Ramos (cell line): ENCODE data around the gene SPTLC3.

Experiments used
- in situ Hi-C: fragments of 300-500 bp; cut with MboI; formaldehyde crosslinking; loops from one replicate; pipeline ENCODE4 v1.14.3; 2022; ENCODE audit warnings: low sequenced_read_pairs; ENCODE audit not compliant: unreplicated experiment

The SPTLC3 gene

DNA sequence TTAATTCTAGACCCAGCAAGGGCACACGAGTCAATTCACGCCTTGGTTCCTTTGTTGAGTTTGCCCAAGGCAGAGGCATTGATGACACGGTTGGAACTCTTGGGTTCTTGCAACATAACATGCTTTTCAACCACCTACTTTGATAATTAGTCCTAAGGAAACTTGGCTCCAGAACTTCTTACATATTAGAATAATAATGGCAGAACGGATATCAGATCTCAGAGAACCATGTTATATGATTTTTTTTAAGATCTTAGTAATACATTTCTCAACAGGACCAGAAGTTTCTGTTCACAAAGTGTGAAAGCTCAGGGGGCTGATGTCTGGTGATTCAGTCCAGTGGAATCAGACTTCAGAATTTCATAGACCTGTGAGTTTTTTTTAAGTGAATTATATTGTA lies 19.2 kb downstream of the SPTLC3 start:
- in situ Hi-C loops = loop anchor here (25.0 kb wide), 1 partner anchor 109 kb away; no protein-coding TSS in a partner anchor

GRCh38 chr20:13028673-13029072 lies 19.9 kb downstream of the SPTLC3 start:
- in situ Hi-C loops = loop anchor here (25.0 kb wide), 1 partner anchor 109 kb away; no protein-coding TSS in a partner anchor

- in situ Hi-C loops = loop anchor here (25.0 kb wide), 1 partner anchor 107 kb away; no protein-coding TSS in a partner anchor
Observed at GRCh38 chr20:13029687-13030375, 21.1 kb downstream of the SPTLC3 start.

DNA sequence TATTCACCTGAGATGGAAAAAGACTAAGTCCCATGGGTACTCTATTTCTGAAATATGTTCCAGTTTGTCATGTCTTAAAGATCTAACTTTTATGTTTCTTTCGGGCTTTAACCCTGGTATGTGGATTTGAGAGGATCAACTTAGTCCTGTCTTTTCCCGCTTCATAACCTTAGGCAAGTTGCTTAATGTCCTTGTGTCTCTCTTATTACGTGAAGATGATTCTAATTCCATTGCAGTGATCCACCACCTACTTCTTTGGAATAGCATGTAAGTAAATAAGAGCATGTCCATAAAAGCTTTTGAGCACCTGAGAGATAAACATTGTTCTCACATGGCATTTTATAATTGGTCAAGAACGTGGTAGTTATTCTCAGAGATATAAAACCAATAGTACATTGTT lies 23.0 kb downstream of the SPTLC3 start:
- in situ Hi-C loops = loop anchor here (25.0 kb wide), 1 partner anchor 106 kb away; no protein-coding TSS in a partner anchor

- in situ Hi-C loops = loop anchor here (25.0 kb wide), 1 partner anchor 103 kb away; no protein-coding TSS in a partner anchor
Observed at GRCh38 chr20:13034115-13034514, 25.3 kb downstream of the SPTLC3 start.

DNA sequence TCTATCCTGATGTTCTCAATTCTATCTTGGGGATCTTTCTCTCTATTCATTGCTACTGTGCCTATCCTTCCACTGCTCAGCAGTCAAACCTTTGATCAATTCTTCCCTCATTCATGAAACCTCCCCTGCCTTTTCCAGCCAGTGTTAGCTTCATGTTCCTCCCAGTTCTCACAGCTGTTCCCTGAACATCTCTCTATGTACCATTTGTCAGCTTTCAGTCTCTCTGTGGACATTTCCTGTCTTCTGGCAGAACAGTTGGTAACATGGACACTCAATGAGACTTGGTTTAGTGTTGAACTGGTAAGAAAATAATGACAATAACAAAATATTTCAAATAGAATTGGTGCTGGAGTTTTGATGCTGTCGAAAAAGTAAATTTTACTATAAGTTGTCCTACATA lies 26.2 kb downstream of the SPTLC3 start:
- in situ Hi-C loops = loop anchor here (25.0 kb wide), 1 partner anchor 102 kb away; no protein-coding TSS in a partner anchor

DNA sequence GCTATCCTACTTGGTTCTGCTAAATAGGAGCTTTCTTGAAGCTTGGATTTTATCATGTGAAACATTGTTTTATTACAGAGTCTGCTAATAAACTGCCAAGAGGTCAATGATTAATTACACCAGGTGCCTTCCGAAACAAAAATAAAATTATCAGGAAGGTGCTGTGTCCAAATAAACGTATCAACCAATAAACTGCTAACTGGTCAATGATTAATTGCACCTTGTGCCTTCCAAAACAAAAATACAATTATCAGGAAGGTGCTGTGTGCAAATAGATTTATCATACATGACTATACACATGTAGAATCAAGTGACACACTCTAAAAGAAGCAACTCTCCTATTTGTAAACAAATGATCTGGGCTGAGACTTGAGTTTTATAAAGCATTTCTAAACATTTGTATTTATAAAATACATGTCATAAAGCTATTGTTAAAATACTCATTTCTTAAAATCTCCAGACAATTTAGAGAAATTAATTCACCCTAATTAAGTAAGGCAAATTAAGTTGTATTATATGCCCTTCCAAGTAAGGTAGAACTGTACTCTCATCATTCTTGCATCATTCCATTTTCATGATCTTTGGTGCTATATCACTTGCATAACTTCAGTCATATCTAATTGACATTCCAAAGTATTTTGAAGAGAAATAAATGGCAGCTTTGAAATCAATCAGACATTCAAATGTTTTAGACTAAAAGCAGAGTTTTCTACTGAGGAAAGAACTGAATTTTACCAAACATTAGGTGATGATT lies 26.8 kb downstream of the SPTLC3 start:
- in situ Hi-C loops = loop anchor here (25.0 kb wide), 1 partner anchor 102 kb away; no protein-coding TSS in a partner anchor

GRCh38 chr20:13037727-13038126 lies 29.0 kb downstream of the SPTLC3 start:
- in situ Hi-C loops = loop anchor here (25.0 kb wide), 1 partner anchor 100 kb away; no protein-coding TSS in a partner anchor

DNA sequence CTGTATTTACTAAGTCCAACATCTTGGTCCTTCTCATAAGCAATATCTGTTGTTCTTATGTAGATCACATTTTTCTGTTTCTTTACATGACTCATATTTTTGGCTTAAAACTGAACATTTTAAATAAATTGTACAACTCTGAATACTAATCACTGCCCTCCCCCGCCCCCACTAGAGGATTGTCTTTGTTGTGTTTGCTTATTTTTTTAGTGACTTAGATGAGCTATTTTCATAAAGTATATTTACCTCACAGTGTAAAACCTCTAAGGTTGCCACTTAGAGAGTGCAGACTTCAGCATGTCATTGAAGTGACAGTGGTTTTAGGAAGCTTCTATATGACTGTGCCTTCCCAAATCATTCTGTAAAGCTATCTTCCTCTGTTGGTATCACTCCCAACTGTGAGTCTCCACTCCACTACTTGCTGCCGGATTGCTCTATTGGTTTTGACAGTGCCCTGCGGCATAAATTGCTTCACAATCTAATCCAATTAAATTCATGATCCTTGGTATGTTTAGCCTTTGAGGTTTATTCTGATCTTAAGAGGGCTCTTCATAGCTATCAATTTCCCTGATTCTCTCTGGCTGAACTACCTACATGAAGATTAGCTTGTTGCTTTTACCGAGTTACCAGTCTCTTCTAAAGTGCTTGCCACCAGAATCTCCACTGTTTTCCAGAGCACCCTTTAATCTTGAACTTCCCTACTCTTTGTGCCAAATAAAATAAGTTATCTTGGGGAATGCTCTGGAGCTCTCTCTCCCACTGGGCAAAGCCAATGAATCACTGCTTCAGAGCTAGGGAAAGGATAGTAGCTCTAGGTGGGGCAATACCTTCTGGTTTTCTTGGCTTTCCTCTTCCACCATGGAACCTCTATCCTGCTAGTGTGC lies 33.0 kb downstream of the SPTLC3 start:
- in situ Hi-C loops = loop anchor here (25.0 kb wide), 1 partner anchor 95 kb away; no protein-coding TSS in a partner anchor

GRCh38 chr20:13042458-13042794 lies 33.7 kb downstream of the SPTLC3 start:
- in situ Hi-C loops = loop anchor here (25.0 kb wide), 1 partner anchor 95 kb away; no protein-coding TSS in a partner anchor

- in situ Hi-C loops = loop anchor here (25.0 kb wide), 1 partner anchor 91 kb away; no protein-coding TSS in a partner anchor
Observed at GRCh38 chr20:13046409-13046808, 37.6 kb downstream of the SPTLC3 start.

- in situ Hi-C loops = no loop called here
Observed at GRCh38 chr20:13054011-13054410, 45.2 kb downstream of the SPTLC3 start.

DNA sequence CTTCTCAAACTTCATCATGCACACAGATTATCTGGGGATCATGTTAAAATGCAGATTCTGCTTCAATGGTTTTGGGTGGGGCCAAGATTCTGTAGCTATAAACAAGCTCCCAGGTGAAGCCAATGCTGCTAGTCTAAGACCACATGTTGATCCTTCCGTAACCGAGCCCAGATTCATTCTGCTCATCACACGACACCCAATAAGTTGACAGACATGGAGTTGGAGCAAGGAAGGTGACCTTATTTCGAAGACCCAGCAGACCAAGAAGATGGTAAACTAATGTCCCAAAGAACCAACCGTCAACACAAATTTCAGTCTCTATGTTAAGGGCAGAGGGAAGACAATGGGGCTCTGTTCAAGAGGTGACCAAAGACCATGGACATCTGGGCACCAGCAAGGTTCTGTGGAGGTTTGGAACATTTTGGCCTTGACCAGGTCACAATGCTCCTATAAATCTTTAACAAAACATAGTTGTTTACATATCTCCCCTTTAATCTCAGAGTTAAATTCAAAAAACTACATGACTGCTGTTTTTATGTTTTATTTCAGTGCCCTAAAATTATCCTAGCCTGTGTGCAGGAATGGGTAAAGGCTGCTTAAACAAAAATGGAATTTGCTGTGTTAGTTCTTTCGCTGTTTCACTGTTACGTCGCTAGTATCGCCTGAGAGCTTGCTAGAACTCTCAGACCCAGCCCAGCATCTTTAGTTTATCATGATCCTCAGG lies 50.1 kb downstream of the SPTLC3 start:
- in situ Hi-C loops = no loop called here

DNA sequence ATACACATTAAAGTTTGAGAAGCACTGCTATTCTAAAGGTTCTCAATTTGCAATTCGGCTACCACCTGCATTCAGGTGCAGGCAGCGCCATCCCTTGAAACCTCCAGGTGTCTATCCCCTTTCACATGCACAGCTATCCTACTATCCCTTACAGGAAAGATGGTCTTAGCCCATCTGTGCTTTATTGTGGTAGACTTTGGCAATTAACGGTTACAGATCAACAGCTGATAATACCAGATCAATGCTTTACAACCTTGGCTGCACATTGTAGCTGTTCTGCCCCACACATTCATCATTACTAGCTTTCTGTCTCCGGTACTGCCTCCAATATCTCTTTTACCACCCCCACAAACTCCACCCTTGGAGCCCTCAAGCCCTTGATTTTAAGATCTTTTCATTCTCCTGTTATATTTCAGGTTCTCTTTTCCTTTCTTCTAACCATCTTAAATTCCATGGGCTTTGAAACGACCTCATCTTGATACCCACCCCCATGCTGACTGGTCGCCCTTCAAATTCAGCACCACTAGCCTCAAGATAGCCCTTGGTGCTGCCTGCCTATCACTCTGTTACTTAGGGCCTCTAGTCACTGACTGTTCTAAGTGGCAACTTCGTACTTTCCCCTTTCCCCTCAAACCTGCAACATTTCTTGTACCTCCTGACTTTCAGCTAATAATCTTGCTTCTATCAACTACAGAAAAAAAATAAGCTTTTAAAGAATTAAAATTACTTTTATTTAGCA lies 50.8 kb downstream of the SPTLC3 start:
- in situ Hi-C loops = no loop called here

DNA sequence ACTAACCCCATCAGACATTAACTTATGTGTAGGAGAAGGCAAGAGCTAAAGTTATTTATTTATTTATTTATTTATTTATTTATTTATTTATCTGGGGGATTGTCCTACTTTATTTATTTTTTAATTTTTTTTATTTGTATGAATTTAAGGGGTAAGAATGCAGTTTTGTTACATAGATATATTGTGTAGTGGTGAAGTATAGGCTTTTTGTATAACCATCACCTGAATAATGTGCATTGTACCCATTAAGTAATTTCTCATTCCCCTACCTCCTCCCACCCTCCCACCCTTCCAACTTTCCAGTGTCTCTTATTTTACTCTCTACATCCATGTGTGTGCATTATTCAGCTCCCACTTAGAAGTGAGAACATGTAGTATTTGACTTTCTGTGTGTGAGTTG lies 51.6 kb downstream of the SPTLC3 start:
- in situ Hi-C loops = no loop called here

GRCh38 chr20:13061381-13061780 lies 52.6 kb downstream of the SPTLC3 start:
- in situ Hi-C loops = no loop called here

- in situ Hi-C loops = no loop called here
Observed at GRCh38 chr20:13062789-13063188, 54.0 kb downstream of the SPTLC3 start.

DNA sequence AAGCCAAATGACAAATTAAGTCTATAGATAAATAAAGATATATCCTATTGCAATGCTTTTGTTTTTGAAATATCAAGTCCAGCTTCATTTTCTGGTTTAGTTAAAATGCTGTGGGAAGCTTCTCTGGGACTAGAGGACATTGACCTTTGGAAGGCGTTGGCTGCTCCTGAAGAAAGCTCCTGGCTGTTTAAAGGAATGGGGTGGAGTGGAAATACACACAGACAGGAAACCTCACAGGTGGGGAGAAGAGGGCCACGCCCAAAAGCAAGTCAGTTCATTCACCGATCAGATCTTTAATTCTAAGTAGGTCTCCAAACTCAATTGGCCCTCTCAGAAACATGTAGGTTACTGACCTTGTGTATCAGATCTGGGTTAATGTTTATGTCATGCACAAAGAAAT lies 59.6 kb downstream of the SPTLC3 start:
- in situ Hi-C loops = no loop called here

DNA sequence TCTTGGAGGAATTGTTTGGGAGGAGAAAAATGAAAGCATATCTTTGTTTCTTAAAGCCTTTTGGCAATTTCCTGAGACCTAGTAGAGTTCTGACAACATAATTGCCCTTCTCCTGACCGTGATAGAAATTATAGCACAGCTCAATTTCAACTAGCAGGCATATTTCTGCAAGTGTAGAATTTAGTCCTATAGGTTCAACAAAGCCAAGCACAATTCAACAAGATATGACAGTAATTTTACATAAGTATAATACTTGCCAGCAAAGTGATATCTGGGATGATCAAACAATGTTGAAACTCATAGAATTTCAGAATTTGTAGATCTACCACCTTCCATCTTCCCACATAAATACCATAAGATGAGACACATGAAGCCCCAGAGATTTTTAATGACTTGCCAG lies 73.1 kb downstream of the SPTLC3 start:
- in situ Hi-C loops = no loop called here
